Measurements from ENCODE around the gene NCK2.

DNA sequence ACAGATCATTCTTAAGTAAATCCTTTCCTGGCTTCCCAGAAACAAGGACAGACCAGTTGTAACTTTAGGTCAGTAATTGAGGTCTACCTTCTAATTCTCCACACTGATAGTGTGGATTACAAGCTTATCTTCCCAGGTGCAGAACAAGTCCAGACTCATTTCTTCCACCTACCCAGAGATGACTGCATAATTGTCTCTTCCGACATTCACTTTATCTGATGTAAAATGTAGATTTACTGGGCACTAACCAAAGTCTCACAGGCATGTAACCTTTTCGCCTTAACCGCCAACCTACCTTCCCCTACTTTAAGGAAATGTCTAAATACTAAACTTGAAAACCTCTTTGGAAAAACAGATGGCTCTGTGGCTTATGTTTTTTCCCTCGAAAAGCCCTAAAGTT lies 96.2 kb downstream of the NCK2 start:
- TF ChIP-seq, protein P1, sequence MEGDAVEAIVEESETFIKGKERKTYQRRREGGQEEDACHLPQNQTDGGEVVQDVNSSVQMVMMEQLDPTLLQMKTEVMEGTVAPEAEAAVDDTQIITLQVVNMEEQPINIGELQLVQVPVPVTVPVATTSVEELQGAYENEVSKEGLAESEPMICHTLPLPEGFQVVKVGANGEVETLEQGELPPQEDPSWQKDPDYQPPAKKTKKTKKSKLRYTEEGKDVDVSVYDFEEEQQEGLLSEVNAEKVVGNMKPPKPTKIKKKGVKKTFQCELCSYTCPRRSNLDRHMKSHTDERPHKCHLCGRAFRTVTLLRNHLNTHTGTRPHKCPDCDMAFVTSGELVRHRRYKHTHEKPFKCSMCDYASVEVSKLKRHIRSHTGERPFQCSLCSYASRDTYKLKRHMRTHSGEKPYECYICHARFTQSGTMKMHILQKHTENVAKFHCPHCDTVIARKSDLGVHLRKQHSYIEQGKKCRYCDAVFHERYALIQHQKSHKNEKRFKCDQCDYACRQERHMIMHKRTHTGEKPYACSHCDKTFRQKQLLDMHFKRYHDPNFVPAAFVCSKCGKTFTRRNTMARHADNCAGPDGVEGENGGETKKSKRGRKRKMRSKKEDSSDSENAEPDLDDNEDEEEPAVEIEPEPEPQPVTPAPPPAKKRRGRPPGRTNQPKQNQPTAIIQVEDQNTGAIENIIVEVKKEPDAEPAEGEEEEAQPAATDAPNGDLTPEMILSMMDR (IDR thresholded peaks at IDR 0.05; ENCODE audit: low read length): no peak
- no peak for TF ChIP-seq EZH2phosphoT487 (IDR thresholded peaks at IDR 0.05; ENCODE audit: low read length)

Measured in MM.1S (cell line).